GM18502 (cell line): ENCODE measurements around the gene S100A1.
"Not testable (repeated sequence)": the region's sequence is repeated elsewhere in the genome, so short reads cannot be mapped to it uniquely, and the experiment has no call there.

ENCODE experiments used
- ATAC-seq: cut with Tn5 transposase; IDR thresholded peaks from one replicate; pipeline ENCODE4 v1.9.1; 2021; ENCODE audit warnings: mild to moderate bottlenecking; ENCODE audit not compliant: unreplicated experiment, poor library complexity

The S100A1 gene

DNA sequence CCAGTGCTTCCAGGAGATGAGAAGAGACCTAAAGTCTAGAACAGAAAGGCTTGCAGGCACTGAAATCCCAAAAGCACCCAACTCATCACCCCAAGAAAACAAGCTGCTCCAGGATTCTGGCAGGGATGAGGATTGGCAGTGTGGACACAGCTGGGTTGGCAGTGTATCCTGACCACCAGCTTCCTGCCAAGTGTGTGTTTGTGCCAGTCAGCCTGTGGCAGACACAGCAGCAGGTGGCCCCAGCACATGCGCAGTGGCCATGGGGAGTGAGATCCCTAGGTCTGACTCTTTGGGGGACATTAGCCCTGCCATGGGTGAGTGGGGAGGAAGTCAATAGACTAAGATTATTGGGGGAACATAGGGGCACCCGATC lies 21.6 kb downstream of the S100A1 start:
- no peak for ATAC-seq

GRCh38 chr1:153651771-153652170 lies 23.5 kb downstream of the S100A1 start:
- no peak for ATAC-seq

DNA sequence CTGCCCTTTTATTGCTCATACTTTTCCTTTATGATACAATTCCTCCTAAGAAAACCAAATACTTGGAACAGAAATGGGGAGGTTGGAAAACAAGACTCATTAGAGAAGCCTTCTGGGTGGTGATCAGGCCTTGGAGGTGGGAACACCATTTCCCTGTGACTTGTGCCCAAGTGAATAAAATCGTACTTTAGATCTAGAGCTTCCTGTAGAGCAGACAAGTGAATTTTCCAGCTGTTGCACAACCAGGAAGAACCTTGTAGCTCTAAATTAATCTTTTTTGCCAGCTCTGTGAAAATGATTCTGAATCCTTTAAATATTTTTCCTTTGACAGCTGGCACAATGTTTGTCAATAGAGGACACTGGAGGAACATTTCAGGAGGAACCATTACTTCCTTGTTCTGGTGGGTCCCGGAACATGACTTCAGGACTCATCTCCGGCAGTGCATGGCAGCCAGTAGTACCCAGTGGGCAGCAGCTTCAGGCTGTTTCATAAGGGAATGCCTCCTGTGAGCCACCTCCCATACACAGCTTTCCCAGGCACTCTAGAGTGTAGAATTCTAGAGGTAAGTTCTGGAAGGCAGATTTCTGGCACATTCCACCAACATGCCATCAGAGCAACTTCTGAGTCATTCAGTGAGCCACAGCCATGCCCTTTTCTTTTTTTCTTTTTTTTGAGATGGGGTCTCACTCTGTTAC lies 24.7 kb downstream of the S100A1 start:
- no peak for ATAC-seq

- ATAC-seq = no peak
These were observed 27.1 kb downstream of the S100A1 start for GRCh38 chr1:153655333-153655732.

DNA sequence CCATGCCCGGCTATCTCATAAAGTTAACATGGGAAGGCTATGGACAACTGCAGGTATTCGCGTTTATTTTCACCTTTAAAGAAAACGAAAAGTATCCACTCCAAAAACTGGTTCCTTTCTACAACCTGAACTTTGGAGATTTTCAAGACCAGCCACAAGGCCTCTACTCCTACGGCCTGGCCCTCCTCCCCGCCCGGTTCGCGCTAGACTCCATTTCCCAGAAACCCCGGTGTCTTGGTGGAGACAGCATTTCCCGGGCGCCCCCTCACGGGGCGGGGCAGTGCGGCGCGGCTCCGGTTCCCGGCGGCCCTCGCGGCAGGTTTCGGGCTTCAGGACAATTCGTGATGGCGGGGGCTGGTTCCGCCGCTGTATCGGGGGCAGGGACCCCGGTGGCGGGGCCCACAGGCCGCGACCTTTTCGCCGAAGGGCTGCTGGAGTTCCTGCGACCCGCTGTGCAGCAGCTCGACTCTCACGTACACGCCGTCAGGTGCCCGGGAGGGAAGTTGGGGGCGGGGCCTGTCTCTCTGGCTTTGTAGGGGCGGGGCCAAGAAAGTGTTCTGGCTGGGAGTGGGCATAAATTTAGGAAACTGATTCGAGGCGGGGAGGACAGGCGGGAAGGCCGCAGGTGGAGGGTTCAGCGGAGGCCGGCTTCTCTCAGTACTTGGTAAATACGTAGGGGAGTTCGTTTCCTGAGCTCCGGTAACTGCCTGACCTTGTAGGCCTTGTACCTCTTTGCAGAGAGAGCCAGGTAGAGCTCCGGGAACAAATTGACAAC lies 30.4 kb downstream of the S100A1 start, which contains the start of gene SNAPIN:
Gene SNAPIN, plus strand, starts transcription at position 304 of the 775 bp plus-strand sequence. Its CDS starts 41 bp downstream, at position 345.
- peak; percentile 87 for ATAC-seq

- ATAC-seq = no peak
These were observed 30.9 kb downstream of the S100A1 start for GRCh38 chr1:153659175-153659534.

- no peak for ATAC-seq
These were observed 31.4 kb downstream of the S100A1 start for GRCh38 chr1:153659656-153660055.

DNA sequence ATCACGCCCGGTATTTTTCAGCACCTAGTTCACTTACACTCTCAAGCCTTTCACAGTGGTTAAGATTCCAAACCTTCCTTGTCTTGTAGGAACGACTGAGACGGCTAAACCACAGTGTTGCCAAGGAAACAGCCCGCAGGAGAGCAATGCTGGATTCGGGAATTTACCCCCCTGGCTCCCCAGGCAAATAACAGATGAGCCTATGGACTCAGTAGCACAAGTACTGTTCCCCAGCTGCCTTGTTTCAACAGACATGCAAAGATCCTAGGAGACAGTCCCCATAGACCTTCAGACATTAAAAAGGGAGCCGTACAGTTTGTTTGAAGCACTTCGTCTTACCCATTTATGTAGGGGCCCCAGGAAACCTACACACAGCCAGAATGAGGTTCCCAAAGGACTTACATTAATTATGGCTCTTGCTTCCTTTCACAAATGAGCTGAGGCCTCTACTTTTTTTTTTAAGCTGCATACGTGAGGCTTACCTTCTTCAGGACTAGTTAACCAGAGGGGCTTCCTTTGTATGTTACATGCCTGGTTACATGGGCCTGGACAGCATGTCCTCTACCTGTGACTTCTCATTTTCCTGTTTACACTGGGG lies 33.0 kb downstream of the S100A1 start:
- no peak for ATAC-seq

DNA sequence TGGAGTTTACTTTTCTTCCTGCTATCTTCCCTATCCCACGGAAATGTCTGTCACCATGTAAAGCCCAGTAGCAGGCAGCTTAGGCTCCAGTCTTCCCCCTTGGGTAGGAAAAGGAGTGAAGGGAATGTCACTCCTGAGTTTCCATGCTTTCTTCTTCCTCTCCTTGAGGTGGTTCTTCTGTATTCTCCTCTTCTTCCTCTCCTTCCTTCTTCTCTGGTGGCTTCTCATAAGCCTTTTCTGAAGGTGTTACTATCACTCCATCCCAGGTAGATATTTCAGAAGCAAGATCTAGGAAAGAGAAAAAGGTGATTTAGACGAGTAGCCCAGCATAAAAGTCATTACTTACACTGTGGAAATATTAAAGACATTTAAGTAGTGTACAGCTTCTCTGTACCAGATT lies 34.0 kb downstream of the S100A1 start:
- ATAC-seq = no peak

DNA sequence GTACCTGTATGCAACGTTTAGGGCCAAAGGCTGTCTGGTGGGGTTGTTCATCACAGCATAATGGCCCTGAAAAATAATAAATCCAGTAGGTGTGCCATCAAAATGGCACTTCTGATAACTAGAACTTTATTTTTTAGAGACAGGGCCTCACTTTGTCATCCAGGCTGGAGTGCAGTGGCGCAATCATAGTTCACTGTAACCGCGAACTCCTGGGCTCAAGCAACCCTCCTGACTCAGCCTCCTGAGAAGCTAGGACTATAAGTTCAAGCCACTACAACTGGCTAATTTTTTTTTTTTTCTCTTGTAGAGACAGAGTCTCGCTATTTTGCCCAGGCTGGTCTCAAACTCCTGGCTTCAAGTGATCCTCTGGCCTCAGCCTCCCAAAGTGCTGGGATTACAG lies 35.0 kb downstream of the S100A1 start:
- no peak for ATAC-seq

GRCh38 chr1:153667439-153667838 lies 39.2 kb downstream of the S100A1 start:
- ATAC-seq = no peak

GRCh38 chr1:153668672-153669071 lies 40.4 kb downstream of the S100A1 start:
- ATAC-seq = not testable (repeated sequence)

DNA sequence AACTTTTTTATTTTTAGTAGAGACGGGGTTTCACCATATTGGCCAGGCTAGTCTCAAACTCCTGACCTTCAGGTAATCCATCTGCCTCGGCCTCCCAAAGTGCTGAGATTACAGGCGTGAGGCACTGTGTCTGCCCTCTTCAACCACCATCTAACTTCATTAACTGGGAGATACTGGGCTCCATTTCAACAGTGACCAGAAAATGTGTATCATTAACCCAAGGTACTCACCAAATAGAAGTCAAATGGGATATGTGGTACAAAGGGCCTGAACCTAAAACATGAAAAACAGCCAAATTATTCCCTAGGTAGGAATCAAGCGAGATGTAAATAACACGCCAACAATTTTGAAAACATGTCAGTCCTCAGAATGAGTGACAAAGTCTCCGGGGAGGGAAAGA lies 41.4 kb downstream of the S100A1 start:
- no peak for ATAC-seq

DNA sequence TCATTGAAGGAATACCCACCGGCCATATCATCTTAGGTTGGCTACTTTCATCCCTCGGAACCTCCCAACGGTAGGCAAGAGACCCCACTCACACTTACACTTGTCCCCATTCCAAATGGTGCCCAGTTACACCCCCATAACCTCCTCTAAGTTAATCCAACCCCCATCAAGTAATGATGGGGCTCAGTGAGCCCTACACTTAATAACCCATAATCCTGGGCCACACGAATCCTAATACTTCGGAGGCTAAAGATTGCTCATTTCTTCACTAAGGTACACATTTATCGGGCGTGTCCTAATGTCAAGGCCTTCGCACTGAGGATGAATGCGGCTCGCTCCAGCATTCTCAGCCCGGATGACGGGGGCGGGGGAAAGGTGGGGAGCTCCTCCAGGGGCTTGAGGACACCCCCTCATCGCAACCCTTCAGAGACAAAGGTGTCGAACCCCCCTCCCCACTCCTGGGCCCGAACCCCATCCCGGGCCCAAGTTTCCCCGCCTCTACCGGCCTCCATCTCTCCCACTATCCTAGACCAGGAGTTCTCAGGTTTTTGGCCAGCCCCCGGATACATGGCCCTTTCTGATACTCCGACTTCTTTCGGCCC lies 42.1 kb downstream of the S100A1 start:
- peak; percentile 15 for ATAC-seq

DNA sequence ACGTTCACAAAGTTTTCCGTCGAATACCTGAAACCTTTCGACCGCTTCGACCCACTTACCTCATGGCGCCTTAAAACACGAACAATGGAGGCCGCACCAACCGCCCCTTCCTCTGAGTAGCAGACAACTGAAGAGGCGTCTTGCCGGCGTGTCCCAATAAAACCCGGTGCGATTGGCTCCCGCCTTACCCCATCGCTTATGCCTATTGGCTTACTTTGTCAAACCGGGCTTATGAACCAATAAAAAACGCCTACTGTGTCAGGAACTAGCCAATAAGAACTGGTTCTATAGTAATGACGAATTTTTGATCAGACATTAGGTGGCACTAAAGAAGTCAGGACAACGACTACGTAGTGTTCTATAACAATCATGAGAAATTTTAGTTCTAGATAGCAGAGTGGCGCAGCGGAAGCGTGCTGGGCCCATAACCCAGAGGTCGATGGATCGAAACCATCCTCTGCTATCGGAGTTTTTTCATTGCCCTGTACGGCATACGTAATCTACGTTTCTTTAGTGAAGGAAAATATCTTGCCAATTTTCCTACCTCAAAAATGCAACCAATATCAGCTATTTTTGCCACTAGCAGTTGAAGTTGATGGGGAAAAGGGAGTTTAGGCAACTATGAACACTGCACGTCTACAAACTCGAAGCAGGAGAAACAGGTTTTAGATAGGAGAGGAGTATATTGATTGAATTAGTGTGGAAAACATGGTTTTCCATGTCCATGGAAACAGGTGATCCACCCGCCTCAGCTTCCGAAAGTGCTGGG lies 42.8 kb downstream of the S100A1 start, which contains the start of gene ILF2:
Gene ILF2, minus strand, starts transcription at position 135 of the 769 bp plus-strand sequence. Its CDS starts 71 bp downstream, at position 64.
- ATAC-seq = peak; percentile 90

DNA sequence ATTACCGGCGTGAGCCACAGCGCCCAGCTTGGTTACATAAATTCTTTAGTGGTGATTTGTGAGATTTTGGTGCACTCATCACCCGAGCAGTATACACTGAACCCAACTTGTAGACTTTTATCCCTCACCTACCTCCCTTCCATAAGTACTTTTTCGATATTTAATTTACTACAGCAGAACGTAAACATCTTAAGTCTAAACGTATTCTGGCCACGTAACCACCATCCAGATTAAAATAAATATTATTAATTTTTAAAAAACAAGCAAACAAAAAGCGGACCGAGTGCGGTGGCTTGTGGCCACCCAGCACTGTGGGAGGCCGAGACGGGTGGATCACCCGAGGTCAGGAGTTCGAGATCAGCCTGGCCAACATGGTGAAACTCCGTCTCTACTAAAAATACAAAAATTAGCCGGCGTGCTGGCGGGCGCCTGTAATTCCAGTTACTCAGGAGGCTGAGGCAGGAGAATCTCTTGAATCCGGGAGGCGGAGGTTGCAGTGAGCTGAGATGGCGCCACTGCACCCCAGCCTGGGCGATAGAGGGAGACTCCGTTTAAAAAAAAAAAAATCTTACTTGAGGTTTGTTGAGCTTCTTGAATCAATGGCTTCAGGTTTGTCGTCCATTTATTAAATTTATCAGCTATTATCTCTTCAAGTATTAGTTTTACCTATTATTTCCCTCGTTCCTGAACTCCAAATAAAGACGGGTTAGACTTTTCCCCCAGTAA lies 43.6 kb downstream of the S100A1 start:
- peak; percentile 26 for ATAC-seq

GRCh38 chr1:153673511-153673910 lies 45.3 kb downstream of the S100A1 start:
- ATAC-seq = no peak

- ATAC-seq = no peak
These were observed 49.7 kb downstream of the S100A1 start for GRCh38 chr1:153677718-153678518.
